ENCODE data around the gene NECTIN1.

Gene NECTIN1

GRCh38 chr11:119712006-119712405 is 17.0 kb downstream of the NECTIN1 start:
- DNase-seq: no peak

DNA sequence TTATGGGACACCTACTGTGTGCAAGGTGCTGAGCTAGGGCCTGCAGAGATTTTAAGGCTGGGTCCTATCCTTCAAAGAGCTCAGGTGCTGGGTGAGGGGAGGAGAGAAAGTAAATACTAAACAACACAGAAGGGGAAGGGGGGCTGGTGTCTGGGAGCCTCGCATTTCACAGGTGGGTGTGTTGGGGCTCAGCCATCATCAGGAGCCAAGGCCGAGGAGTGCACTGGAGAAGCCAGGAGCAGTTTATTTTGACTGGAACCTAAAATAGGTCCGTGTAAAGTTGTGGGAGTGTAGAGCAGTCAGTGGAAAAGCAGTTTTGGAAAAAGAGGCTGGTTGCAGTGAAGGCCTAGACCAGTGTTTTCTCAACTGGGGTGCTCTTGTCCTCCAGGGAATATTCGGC is 17.5 kb downstream of the NECTIN1 start:
- DNase-seq: no peak

DNA sequence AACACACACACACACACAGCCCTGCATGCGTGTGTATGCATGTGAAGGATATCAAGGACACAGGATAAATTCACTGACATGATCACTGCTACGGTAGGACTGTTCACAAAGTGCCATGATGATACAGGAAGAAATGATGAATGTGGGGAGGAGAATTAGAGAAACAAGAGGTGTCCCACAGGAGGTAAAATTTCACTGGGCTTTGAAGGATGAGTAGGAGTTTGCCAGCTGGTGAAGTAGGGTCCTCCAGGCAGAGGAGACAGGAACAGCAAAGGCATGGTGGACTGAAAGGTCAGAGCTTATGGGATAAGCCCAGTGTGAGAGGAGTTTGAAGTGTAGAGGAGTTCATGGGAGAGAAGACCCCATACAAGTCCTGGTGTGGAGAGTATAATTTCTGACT is 18.6 kb downstream of the NECTIN1 start:
- no peak for DNase-seq

DNA sequence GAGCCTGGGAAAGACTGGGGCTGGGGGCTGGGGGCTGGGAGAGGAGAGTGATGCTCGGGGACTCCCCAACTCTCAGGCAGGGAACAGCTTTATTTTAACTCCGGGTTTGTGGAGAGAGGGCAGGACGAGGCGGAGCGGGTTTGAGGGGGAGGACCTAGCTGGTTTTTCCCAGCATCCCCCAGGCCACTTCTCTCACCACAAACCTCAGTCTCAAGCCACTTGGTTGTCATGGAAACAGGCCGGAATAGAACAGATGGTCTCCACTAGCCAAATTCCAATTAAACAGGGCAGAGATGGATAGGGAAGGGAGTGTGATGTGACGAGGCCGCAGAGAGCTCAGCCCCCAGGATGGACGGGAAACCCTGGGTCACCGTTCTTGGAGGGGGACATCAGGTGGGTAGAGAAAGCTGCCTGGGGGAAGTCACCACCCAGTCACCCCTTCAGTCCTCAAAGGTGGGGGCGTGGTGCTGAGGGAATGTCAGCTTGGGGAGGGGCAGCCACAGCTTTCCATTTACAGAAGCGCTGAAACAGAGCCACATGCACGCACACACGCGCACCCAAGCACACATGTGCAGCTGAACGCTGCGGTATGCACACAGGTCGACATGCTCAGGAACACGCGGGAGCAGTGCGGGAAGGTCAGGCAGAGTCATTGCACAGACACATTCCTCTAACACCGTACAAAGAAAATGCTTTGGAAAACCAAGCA is 19.2 kb downstream of the NECTIN1 start:
- DNase-seq: no peak

- no peak for DNase-seq
Observed at GRCh38 chr11:119709171-119709570, 19.8 kb downstream of the NECTIN1 start.

DNA sequence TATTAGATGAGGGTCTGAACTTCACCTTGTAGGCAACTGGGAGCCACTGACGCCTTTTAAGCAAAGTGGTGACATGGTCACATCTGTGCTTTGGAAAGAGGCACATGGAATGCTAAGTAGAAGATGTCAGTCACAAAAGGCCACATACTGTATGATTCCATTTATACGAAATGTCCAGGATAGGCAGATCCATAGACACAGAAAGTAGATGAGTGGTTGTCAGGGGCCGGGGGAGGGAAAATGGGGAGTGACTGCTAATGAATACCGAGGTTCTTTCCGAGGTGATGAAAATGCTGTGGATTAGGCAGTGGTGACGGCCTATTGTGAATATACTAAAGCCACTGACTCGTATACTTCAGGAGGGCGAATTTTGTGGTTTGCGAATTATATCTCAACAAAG is 20.6 kb downstream of the NECTIN1 start:
- no peak for DNase-seq

GRCh38 chr11:119706887-119707286 is 22.1 kb downstream of the NECTIN1 start:
- no peak for DNase-seq

GRCh38 chr11:119706029-119706428 is 23.0 kb downstream of the NECTIN1 start:
- no peak for DNase-seq

DNA sequence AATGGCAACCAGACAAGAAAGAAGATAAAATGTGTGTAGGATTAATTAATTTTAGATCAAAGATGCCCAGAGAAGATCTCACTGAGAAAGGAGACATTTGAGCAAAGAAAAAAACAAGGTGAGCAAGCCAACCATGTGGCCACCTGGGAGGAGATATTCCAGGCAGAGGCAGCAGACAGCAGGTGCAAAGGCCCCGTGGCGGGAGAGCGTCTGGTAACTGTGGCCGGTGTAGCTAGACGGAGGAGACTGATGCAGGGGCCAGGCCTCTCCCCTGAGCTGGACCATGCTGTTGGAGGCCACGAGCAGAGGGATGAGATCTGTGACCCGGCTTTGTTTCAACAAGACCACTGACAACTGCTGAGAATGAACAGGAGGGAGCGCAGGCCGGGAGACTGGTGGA is 23.6 kb downstream of the NECTIN1 start:
- no peak for DNase-seq

GRCh38 chr11:119704849-119705248 is 24.2 kb downstream of the NECTIN1 start:
- no peak for DNase-seq

GRCh38 chr11:119701591-119702549 is 27.1 kb downstream of the NECTIN1 start:
- DNase-seq: no peak

DNA sequence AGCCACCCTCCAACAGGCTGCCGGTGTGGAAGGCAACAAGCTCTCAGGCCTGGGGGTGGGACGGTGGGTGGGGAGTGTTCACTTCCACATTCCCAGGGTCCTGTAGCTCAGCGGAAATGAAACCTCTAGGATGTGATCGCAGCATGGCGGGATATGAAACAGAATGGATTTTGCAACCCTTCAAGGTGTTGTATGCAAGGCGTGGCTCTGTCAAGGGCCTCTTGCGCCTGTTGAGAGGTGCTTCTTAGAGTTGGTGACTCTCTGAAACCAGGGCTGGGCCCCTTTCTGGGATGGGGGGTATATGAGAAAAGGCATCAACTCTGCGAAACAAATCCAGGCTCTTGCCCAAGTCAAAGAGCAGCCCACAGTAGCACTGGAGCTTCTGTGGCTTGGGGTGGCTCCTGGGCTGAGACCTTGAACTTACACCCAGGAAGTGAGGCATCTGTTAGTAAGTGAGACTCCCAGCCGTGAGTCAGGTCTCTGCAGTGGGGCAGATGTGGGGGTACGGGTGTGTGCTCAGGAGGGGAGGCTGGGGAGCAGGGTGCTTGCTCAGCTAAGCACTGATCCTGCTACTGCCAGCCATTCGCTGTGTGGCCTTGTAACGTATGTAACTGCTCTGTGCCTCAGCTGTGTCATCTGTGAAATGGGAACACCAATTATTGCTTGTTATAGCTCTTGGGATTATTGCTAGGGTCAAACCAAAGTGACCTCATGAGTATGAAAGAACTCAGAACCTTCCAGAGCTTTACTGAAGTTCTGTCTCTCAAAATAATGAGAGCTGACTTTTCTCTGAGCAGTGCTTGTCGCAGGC is 28.3 kb downstream of the NECTIN1 start:
- DNase-seq: no peak

DNA sequence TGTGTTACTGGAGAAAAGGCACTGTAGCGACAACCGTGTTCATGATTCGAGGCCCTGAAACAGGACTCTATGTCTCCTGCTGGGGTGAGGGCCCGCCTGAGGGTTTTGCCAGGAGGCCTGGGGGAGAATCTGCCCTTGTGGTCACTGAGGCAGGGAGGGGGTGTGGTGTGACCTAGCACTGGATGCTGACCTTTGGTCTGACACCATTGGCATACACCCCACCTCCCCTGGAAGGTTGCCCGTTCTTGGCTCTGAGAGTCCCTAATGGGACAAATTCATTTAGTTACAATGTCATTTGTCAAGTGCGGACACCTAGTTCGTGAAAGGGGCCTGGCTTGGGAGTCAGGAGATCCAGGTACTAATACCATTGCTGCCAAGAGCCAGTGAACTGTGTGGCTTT is 29.0 kb downstream of the NECTIN1 start:
- DNase-seq: no peak

DNA sequence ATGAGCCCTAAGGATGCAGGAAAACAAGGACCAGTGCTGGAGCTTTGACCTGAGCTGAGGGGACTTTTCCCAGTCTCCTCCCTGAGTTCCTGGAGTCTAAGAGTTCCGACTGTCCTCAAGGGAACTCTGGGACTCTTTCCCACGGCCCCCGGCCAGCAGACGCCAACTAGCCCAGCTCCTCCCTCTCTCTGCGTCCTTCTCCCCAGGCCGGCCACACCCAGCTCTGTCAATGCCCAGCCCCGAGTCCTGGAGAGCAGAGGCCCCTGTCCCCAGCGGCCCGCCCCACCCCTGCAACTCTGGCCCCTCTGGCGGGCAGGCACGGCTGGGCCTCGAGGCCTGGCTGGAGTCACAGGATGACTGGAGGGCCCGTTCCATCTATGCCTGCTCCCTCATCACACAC is 29.8 kb downstream of the NECTIN1 start:
- no peak for DNase-seq

- no peak for DNase-seq
Observed at GRCh38 chr11:119697882-119698281, 31.1 kb downstream of the NECTIN1 start.

- DNase-seq: no peak
Observed at GRCh38 chr11:119697445-119697844, 31.6 kb downstream of the NECTIN1 start.

GRCh38 chr11:119696378-119697222 is 32.4 kb downstream of the NECTIN1 start:
- DNase-seq: no peak

DNA sequence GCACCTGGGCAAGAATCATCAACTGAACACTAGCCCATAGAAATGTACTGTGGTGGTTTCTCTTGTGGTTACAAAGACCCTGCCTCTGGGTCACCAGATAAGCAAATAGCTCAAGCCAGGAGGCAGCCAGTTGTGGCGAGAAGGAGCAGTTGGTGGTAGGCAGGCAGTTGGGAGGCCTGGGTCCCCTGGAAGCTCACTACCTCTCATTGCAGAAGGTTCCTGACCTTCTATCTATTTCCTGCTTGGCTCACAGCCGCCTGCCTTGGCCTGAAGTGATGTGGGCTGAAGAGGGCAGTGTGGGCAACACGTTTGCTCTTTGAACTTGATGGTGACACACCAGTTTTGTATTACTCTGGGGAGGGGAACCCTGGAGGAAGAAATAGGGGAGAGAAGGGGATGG is 34.7 kb downstream of the NECTIN1 start:
- no peak for DNase-seq

DNA sequence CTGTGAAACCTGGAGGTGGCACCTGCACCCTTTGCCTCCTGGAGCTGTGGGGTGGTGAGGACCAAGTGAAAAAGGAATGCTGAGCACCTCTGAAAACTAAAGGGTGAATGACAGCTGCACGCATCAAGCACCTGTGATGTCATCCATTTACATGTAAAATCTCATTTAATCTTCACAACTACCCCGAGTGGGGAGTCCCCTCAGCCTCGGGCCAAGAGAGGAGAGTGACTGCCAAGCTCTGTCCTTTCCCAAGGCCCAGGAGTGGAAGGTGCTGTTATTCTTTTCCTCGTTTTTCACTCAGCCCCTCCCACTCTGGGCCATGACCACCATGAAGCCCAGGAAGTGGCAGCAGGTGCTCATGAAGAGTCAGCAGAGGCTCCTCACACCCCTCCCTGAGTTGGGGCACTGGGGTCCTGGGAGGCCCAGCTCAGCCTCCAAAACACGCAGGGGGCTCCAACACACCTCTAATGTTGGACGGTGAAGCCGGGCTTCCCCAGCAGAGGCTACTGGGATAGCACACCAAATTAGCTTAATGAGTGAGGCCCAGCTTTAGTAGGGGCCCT is 35.7 kb downstream of the NECTIN1 start:
- DNase-seq: no peak

DNA sequence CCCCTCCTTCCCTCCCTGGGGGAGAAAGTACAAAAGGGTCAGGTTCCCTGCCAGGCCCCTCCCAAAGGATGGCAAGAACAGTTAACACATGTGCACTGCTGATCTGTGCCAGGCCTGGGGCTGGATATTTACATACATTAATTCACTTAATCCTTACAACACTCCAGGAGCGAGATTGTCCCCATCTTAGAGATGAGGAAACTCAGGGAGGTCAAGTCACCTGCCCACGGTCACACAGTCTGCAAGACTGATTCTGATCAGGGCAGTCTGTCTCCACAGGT is 36.5 kb downstream of the NECTIN1 start:
- no peak for DNase-seq

DNA sequence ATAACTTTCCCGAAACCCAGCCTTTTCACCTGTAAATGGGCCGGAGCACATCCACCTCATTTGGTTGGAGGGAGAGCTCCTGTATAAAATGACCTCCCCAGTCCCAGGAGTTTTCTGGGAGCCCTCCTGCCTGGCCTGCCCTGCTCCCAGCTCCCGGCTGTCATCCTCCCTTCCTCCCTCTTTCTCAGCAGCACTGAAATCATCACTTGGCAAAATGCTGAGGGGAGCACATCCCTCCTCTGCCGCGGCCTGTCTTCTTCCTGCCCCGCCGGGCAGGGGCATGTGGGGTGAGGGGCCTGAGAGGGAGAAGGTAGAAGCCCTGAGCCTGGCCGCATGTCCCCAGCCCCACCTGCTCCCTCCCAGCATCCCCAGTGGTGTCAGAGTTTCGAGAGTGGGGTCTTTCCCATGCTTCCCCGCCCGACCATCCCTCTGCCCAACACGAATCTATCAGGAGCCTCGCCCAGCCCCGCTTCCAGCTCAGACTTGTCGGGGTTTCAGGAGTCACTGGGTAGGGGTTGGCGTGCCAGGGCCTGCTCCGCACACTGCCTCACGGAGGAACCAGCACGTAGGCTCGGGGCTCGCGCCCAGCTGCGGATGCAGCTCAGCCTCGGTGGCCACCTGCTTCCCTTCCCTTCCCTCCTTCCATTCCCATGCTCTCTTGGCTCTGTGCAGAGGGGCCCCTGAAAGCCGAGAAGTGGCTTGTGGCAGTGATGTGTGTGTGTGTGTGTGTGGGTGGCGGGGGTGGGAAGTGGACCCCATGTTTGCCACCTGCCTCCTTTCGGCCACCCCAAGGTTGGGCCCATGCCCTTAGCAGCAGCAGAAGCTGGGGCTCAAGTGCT is 37.1 kb downstream of the NECTIN1 start:
- DNase-seq: no peak
